ENCODE data around the gene NSG1.

GRCh38 chr4:4425119-4425690, 38.3 kb downstream of the NSG1 start:
- no peak for TF ChIP-seq POLR2AphosphoS5 (IDR thresholded peaks at IDR 0.05; ENCODE audit: low read depth, low read length)
- no peak for TF ChIP-seq REST (IDR thresholded peaks at IDR 0.05; ENCODE audit: insufficient read depth in 1 of 2, low read depth in 2 of 2, low read length in 2 of 2)
- no peak for TF ChIP-seq TAF1 (IDR thresholded peaks at IDR 0.05; ENCODE audit: borderline replicate concordance, insufficient read depth, low read length)
- no peak for TF ChIP-seq FOXP2 (optimal IDR thresholded peaks at IDR 0.05; ENCODE audit: borderline replicate concordance, extremely low read depth, extremely low read length, insufficient read depth)
